HG03439 (cell line): Measurements from ENCODE around the gene MRPS11.
"Not testable (repeated sequence)": the region's sequence is repeated elsewhere in the genome, so short reads cannot be mapped to it uniquely, and the experiment has no call there.

Experiments used
- ATAC-seq: cut with Tn5 transposase; IDR thresholded peaks from one replicate; pipeline ENCODE4 v1.9.1; 2021; ENCODE audit warnings: mild to moderate bottlenecking, moderate library complexity; ENCODE audit not compliant: unreplicated experiment

The MRPS11 gene

GRCh38 chr15:88489321-88489720, 21.8 kb downstream of the MRPS11 start:
- no peak for ATAC-seq

GRCh38 chr15:88490036-88490435, 22.5 kb downstream of the MRPS11 start:
- no peak for ATAC-seq

- no peak for ATAC-seq
Observed at GRCh38 chr15:88491158-88491557, 23.6 kb downstream of the MRPS11 start.

- no peak for ATAC-seq
Observed at GRCh38 chr15:88493844-88494243, 26.3 kb downstream of the MRPS11 start.

GRCh38 chr15:88497109-88497765, 29.7 kb downstream of the MRPS11 start:
- ATAC-seq = no peak

GRCh38 chr15:88498996-88499395, 31.5 kb downstream of the MRPS11 start:
- ATAC-seq = no peak

GRCh38 chr15:88504445-88504844, 36.9 kb downstream of the MRPS11 start:
- ATAC-seq = no peak

- ATAC-seq = no peak
Observed at GRCh38 chr15:88505721-88506120, 38.2 kb downstream of the MRPS11 start.

- ATAC-seq = no peak
Observed at GRCh38 chr15:88506628-88507027, 39.1 kb downstream of the MRPS11 start.

- no peak for ATAC-seq
Observed at GRCh38 chr15:88509321-88509720, 41.8 kb downstream of the MRPS11 start.

- ATAC-seq = no peak
Observed at GRCh38 chr15:88509964-88510363, 42.5 kb downstream of the MRPS11 start.

- ATAC-seq = no peak
Observed at GRCh38 chr15:88511161-88511560, 43.7 kb downstream of the MRPS11 start.

GRCh38 chr15:88512078-88512477, 44.6 kb downstream of the MRPS11 start:
- no peak for ATAC-seq

GRCh38 chr15:88512601-88513000, 45.1 kb downstream of the MRPS11 start:
- no peak for ATAC-seq

- ATAC-seq = no peak
Observed at GRCh38 chr15:88513195-88513594, 45.7 kb downstream of the MRPS11 start.

- no peak for ATAC-seq
Observed at GRCh38 chr15:88518903-88519302, 51.4 kb downstream of the MRPS11 start.

GRCh38 chr15:88524094-88524493, 56.6 kb downstream of the MRPS11 start:
- not testable (repeated sequence) for ATAC-seq

- ATAC-seq = no peak
Observed at GRCh38 chr15:88525418-88525817, 57.9 kb downstream of the MRPS11 start.

- no peak for ATAC-seq
Observed at GRCh38 chr15:88526247-88526879, 58.9 kb downstream of the MRPS11 start.

GRCh38 chr15:88529021-88529630, 61.6 kb downstream of the MRPS11 start:
- ATAC-seq = no peak
